GM12878 (cell line): ENCODE results near the gene RAPGEF3. TPM values are rescaled to one million over a fixed set of nuclear protein-coding genes. Genes with fewer than 3 reads are reported as not detected.

Source experiments
- ATF2 ChIP-seq: IDR thresholded peaks from 2 replicates; pipeline ENCODE4 v1.6.1; 2012; ENCODE audit warnings: low read length, inconsistent platforms
- BHLHE40 ChIP-seq, 2 experiments: fragments of 450-650 bp in 1 of 2; IDR thresholded peaks; 2 replicates each; pipeline ENCODE4 v1.6.1; 2011 to 2017; ENCODE audit warnings: low read depth in 2 of 2, borderline replicate concordance in 1 of 2, improper control_type of control experiment in 1 of 2, low read length in 1 of 2, mild to moderate bottlenecking in 1 of 2
- CEBPB ChIP-seq, 2 experiments: fragments of 150-350 bp in 1 of 2; IDR thresholded peaks; 2 replicates each; pipeline ENCODE4 v1.6.1; 2012 to 2014; ENCODE audit warnings: low read depth in 2 of 2, low read length in 2 of 2, borderline replicate concordance in 1 of 2, inconsistent platforms in 1 of 2
- CHD1 ChIP-seq: IDR thresholded peaks from 2 replicates; pipeline ENCODE4 v1.6.1; 2012; ENCODE audit warnings: low read depth, low read length, improper control_type of control experiment
- CTCF ChIP-seq, 3 experiments: IDR thresholded peaks in 2 of 3; conservative IDR thresholded peaks in 1 of 3; 2 replicates each; pipeline ENCODE4 v1.5.1; 2011; ENCODE audit warnings: low read depth in 3 of 3, low read length in 3 of 3, mild to moderate bottlenecking in 3 of 3, control low read depth in 2 of 3, moderate library complexity in 2 of 3, inconsistent platforms in 1 of 3, mixed read lengths in 1 of 3; ENCODE audit not compliant: control insufficient read depth in 2 of 3, insufficient read depth in 1 of 3; ENCODE audit errors: extremely low read depth in 1 of 3
- JUNB ChIP-seq: IDR thresholded peaks from 2 replicates; pipeline ENCODE4 v1.6.1; 2016; ENCODE audit warnings: antibody characterized with exemption, mild to moderate bottlenecking
- MTA3 ChIP-seq: IDR thresholded peaks from 2 replicates; pipeline ENCODE4 v1.6.1; 2012; ENCODE audit warnings: low read length, inconsistent platforms, borderline replicate concordance
- NFIC ChIP-seq: IDR thresholded peaks from 2 replicates; pipeline ENCODE4 v1.6.1; 2012; ENCODE audit warnings: low read depth, mild to moderate bottlenecking, inconsistent platforms, low read length, moderate library complexity
- NFYB ChIP-seq: IDR thresholded peaks from 2 replicates; pipeline ENCODE4 v1.6.1; 2011; ENCODE audit warnings: low read depth, mild to moderate bottlenecking, low read length, improper control_type of control experiment, moderate library complexity; ENCODE audit not compliant: insufficient read depth
- PBX3 ChIP-seq: IDR thresholded peaks from 2 replicates; pipeline ENCODE4 v1.6.1; 2011; ENCODE audit warnings: mild to moderate bottlenecking, low read depth, low read length, moderate library complexity; ENCODE audit not compliant: insufficient replicate concordance
- RAD21 ChIP-seq: IDR thresholded peaks from 2 replicates; pipeline ENCODE4 v1.6.1; 2011; ENCODE audit warnings: mild to moderate bottlenecking, low read depth, low read length, moderate library complexity; ENCODE audit not compliant: insufficient read depth
- RFX5 ChIP-seq: IDR thresholded peaks from 2 replicates; pipeline ENCODE4 v1.6.1; 2011; ENCODE audit warnings: low read depth, low read length, improper control_type of control experiment
- SPI1 ChIP-seq: IDR thresholded peaks from 2 replicates; pipeline ENCODE4 v1.6.1; 2011; ENCODE audit warnings: low read depth, mild to moderate bottlenecking, low read length, moderate library complexity, borderline replicate concordance; ENCODE audit not compliant: insufficient read depth
- TARDBP ChIP-seq: IDR thresholded peaks from 2 replicates; pipeline ENCODE4 v1.6.1; 2016; ENCODE audit warnings: borderline replicate concordance
- WRNIP1 ChIP-seq: IDR thresholded peaks from 2 replicates; pipeline ENCODE4 v1.6.1; 2011; ENCODE audit warnings: low read depth, low read length, improper control_type of control experiment, borderline replicate concordance
- ZNF622 ChIP-seq: fragments of 450-650 bp; IDR thresholded peaks from 2 replicates; pipeline ENCODE4 v1.6.1; 2017; ENCODE audit warnings: mild to moderate bottlenecking, inconsistent platforms
- polyA plus RNA-seq, 11 experiments: library from polyadenylated mRNA; depleted of rRNA in 4 of 11; unstranded in 6 of 11; stranded (reverse) in 5 of 11; fragments of >200 nt; fragmentation: Nextera tagmentation in 4 of 11; fragmentation: Illumina TruSeq in 1 of 11; extraction: Ambion mirVana in 4 of 11; extraction: Trizol in 1 of 11; gene quantifications; 1 replicate in 1 of 11; 2 replicates in 10 of 11; pipeline versions ENCODE4 v1.2.1 to v1.2.3, GENCODE V29; 2011 to 2016; ENCODE audit warnings: inconsistent platforms in 2 of 11, missing spikeins in 2 of 11, low read depth in 1 of 11
- total RNA-seq, 4 experiments: library from RNA; depleted of rRNA in 3 of 4; stranded (reverse); fragments of >200 nt in 3 of 4; fragmentation: Illumina TruSeq in 1 of 4; extraction: Trizol in 1 of 4; gene quantifications; 2 replicates each; pipeline versions ENCODE4 v1.2.1 to v1.2.3, GENCODE V29; 2013 to 2021

The RAPGEF3 gene
- total and polyA plus RNA-seq, 10 of the 15 experiments (the other 5 are each of a cell fraction or from before 2014, with no cell fraction given), result 0.02 to 0.92 (median 0.31) TPM; not detected in 2

- no peak for TF ChIP-seq CTCF (IDR thresholded peaks at IDR 0.05 in 2 of 3, conservative IDR thresholded peaks at IDR 0.05 in 1 of 3; ENCODE audit: control insufficient read depth in 2 of 3, extremely low read depth in 1 of 3, insufficient read depth in 1 of 3, low read depth in 3 of 3, low read length in 3 of 3)
- no peak for TF ChIP-seq ATF2
- no peak for TF ChIP-seq NFYB
- TF ChIP-seq TARDBP, result no peak
- no peak for TF ChIP-seq PBX3
- no peak for TF ChIP-seq SPI1
- TF ChIP-seq CEBPB (IDR thresholded peaks at IDR 0.05; ENCODE audit: borderline replicate concordance in 1 of 2, low read depth in 2 of 2, low read length in 2 of 2), result no peak
- no peak for TF ChIP-seq WRNIP1
- TF ChIP-seq MTA3, result no peak
- TF ChIP-seq RFX5, result no peak
- no peak for TF ChIP-seq BHLHE40 (IDR thresholded peaks at IDR 0.05; ENCODE audit: borderline replicate concordance in 1 of 2, low read depth in 2 of 2, low read length in 1 of 2)
- no peak for TF ChIP-seq RAD21
- no peak for TF ChIP-seq ZNF622
- TF ChIP-seq NFIC, result no peak
- no peak for TF ChIP-seq JUNB
- TF ChIP-seq CHD1, result no peak
Observed at GRCh38 chr12:47763481-47764346, 5.0 kb upstream of the RAPGEF3 start (continued).
